NCI-H2227 (cell line): Measurements from ENCODE around the gene DIAPH3.

Experiments used
- DNase-seq: peaks from one replicate; lab custom pipeline; 2025; ENCODE audit not compliant: unreplicated experiment; lab: John Stamatoyannopoulos, UW

The DIAPH3 gene

GRCh38 chr13:59880468-59880867 lies 283.3 kb downstream of the DIAPH3 start:
- no peak for DNase-seq

- DNase-seq, result no peak
Measured at GRCh38 chr13:59879281-59879680, 284.4 kb downstream of the DIAPH3 start.

DNA sequence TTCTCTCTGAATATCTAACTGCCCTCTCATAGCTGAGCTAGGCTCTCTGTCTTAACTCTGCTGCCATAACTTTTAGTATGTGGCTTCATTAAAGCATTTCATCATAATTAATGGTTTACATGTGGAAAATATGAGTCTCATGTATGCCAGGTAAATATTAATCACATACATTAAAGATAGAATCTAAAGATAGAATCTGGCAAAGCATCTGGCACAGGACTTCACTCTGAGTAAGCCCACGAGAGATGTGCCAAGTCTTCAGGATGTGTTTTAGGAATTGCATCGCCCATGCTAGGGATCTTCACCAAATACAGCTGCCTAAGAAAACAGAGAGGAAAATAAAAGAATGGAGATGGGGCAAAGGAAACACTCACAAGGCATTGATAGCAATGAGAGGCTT lies 285.8 kb downstream of the DIAPH3 start:
- DNase-seq, result no peak

GRCh38 chr13:59874973-59875372 lies 288.8 kb downstream of the DIAPH3 start:
- no peak for DNase-seq

- no peak for DNase-seq
Measured at GRCh38 chr13:59873856-59874255, 289.9 kb downstream of the DIAPH3 start.

DNA sequence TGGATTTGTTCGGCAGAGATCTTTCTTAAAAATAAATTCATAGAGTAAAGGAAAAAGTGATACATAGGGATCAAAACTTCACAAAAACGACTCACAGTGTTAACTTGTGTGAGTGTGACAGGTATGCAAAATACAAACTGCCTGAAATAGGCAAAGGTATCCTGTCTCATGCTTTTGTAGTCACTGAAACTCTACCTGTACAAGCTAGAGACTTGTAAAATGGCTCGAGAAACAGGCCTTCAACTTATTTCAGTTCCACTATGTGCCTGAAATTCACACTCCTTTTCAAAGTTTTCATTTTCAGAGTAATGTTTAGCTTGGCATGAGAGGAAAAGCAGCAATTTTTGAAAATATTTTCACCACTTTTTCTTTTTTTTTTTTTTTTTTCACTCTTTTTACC lies 290.4 kb downstream of the DIAPH3 start:
- no peak for DNase-seq

- DNase-seq, result no peak
Measured at GRCh38 chr13:59867867-59868266, 295.9 kb downstream of the DIAPH3 start.

GRCh38 chr13:59865398-59865797 lies 298.3 kb downstream of the DIAPH3 start:
- no peak for DNase-seq

DNA sequence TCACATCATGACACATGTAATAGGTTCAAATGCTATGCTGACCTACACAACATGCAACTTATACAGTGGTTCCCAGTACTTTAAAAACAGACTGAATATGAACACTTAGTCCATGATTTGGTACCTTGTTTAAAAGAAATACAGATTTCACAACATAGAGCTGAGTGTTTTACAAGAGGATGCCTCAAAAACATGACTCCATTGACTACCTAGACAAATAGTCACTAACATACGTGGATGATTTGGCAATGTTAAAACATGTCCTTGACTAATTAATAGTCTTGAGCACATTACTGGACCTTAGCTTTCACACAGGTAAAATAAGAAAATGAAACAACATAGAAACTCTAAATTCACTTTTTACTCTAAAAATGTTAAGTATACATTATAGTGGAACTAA lies 300.1 kb downstream of the DIAPH3 start:
- no peak for DNase-seq

GRCh38 chr13:59861676-59862075 lies 302.1 kb downstream of the DIAPH3 start:
- no peak for DNase-seq

GRCh38 chr13:59856281-59856810 lies 307.4 kb downstream of the DIAPH3 start:
- no peak for DNase-seq

GRCh38 chr13:59846845-59847620 lies 316.7 kb downstream of the DIAPH3 start:
- no peak for DNase-seq

GRCh38 chr13:59843040-59843439 lies 320.7 kb downstream of the DIAPH3 start:
- DNase-seq, result no peak

DNA sequence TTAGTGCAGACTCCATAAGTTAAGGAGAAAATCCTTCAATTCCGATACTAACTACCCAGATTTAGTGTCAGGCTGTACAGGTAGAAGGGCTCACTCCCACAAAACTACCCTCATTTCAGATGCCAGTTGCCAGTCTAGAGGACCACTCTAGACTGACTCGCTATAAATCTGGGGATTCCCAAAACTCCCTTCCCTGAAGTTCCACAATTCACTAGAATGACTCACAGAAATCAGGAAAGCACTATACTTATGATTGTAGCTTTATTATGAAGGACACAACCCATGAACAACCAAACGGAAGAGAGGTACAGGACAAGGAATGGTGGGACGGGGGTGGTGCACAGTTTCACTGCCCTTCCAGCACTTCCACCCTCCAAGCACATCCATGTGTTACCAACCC lies 321.2 kb downstream of the DIAPH3 start:
- no peak for DNase-seq

GRCh38 chr13:59839186-59839585 lies 324.5 kb downstream of the DIAPH3 start:
- no peak for DNase-seq

DNA sequence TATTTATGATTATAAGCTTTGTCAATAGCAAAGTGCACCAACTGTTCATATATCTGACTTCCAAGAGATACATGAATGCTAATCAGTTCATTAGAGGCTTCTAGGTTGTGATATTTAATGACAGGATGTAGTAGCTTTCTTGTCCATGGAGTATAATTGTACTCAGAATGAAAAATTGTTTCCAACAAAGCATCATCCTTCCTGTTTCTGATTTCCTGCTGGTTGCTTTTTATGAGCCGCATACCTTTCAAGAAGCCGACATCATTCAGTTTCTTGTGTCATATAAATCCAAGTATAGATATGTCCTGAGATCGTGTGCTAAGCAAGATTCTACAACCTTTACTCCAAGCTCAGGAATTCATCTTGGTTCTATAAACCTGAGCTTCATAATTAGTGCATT lies 326.6 kb downstream of the DIAPH3 start:
- DNase-seq, result no peak

DNA sequence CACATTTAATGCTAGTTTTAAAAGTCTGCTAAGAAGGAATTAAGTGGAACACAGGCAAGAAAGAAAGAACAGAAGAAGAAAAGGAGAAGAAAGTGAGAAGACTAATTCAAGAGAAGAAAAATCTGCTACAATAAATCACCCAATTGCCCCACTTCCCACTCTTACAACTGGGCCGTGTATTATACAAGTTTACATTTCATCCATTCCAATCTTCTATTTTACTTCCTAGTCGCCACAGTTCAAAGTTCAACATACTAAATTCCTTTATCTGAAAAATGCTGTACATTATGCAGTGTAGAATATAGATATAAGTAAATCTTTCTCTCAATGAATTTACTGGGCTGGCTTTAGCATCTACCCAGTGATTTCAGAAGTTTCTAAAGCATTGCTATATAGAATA lies 328.2 kb downstream of the DIAPH3 start:
- no peak for DNase-seq

DNA sequence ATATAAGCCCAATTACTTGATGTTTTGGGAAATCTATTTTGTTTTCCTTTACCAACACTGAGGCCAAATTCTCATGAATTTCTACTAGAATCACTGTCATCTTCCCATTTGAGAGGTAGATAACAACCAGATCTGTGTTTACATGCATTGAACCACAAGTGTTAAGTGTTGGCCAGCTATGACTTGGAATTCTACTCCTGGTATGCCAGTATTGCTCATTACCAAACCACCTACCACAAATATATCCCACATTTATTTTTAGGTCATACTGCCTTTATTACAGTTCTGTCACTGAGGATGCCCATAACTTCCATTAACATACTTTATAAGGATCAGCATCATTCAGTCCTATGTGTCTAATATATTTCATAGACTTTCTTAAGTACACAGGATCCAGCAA lies 328.9 kb downstream of the DIAPH3 start:
- DNase-seq, result no peak

DNA sequence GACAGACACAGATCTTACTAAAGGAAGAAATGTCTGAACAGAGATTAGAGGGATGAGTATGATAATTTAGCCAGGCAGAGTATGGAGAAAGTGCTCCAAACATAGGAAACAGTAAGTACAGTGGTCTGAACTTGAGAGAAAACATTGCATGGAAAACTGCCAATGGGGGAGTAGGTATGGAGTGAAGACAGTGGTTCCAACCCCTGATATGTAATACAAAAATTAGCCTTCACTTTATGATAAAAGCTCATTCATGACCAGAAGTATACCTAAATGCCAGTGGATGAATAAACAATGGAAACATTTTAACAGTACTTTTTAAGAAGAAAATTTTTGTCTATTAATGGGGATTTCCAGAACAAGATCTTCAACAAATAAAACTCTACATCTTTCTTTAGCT lies 334.0 kb downstream of the DIAPH3 start:
- no peak for DNase-seq

GRCh38 chr13:59823486-59823885 lies 340.2 kb downstream of the DIAPH3 start:
- DNase-seq, result no peak

DNA sequence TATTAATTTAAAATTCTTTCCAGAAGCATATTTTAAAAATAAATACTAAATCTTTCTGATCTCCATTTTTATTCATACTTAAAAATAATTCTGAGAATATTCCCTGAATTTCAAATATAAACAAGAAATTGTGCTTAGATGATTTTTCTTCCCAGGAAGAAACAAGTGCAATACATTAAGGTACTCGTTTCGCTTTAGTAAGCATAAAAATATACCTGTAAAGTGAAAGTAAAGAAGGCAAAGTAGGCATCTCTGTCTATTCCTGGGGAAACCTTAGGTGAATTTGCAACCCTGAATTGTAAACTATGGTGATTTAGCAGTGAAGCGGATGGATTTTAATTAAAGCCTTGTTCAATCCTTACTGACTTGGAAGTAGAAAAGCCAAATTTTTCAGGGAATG lies 354.2 kb downstream of the DIAPH3 start:
- no peak for DNase-seq

GRCh38 chr13:59806801-59807200 lies 356.9 kb downstream of the DIAPH3 start:
- DNase-seq, result no peak
